HG03442 (cell line): ENCODE data around the gene KCNT1.

Source experiments
- ATAC-seq: cut with Tn5 transposase; IDR thresholded peaks from one replicate; pipeline ENCODE4 v1.9.1; 2021; ENCODE audit warnings: mild to moderate bottlenecking, moderate library complexity; ENCODE audit not compliant: unreplicated experiment

Gene KCNT1

DNA sequence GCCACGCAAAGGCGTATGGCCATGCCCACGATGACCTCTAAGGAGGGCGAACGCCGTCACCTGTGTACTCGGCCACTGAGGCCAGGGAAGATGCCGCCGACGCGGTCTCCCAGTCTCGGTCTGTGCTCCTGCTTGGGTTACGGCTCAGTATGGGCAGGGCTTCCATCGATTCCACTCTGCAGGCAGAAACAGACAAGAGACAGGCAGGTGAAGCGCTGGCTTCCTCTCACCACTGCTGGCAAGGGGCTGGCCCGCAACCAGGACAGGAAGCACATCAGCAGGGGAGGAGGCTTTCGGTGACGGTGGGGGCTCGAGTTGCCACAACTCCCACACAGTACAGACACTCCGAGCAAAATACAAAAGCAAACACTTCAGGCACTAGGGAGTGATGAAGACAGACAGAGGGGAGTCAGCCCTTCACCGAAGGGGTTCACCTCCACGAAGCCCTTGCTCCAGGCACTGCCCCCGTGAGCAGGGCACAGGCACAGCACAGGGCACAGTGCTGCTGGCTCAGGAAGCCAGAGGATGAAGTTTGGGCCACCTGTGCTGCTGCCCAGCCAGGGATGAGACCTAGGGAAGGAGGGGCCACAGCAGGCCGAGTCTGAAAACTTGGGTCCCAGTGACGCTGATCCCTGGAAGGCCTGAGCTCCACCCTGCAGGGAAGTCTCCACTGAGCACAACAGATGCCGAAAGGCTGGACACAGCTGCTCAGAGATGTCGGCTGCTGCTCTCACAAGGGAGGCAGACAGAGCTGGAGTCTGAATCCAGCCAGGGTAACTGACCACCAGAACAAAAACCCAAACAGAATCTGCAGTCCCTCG is 114.1 kb downstream of the KCNT1 start:
- ATAC-seq = no peak

DNA sequence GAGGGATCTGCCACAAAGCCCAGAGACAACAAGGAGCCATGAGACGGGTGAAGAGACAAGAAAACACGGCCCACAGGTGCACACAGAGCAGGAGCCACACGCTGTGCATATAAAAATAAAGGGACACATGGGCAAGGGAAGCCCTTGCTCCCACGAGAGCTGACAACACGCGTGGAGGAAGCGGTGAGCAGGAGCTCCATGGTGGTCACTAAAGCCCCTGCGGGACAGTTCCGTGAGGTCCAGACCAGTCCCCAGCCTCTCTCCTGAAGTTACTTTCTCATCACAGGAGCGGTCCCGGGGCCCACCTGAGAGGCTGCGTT is 114.6 kb downstream of the KCNT1 start:
- ATAC-seq = no peak

DNA sequence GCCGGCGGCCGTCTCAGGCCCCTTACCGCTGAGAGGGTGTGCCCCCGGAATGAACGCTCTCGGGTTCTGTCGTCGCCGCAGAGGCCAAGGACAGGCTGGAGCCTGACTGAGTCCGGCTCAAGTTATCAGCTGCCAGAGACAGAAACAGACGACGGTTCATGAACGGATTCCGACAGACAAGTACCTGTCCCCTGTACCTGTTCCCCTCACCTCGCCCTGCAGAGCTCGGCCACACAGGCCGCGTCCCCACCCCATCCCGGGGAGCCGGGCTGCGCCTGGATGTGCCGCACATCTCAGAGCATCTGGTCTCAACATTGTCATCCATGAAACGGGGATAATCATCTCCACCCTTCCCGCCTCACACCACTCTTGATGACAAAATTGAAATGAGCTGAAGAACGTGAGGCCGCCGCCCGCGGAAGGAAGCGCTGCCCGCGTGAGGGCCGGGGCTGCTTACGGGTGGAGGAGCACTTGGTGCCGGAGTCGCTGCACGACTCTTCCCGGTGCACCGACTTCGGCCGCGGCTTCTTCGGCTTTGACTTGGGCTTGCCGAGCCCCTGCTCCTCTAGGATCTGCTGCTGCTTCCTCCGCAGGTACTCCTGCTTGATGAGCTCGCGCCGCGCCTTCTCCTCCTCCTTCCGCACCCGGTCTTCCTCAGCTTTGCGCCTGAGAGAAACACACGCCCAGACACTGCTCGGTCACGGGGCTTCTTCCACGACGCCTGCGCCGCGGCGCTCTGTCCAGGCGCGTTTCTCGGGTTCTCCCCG is 116.1 kb downstream of the KCNT1 start:
- no peak for ATAC-seq

DNA sequence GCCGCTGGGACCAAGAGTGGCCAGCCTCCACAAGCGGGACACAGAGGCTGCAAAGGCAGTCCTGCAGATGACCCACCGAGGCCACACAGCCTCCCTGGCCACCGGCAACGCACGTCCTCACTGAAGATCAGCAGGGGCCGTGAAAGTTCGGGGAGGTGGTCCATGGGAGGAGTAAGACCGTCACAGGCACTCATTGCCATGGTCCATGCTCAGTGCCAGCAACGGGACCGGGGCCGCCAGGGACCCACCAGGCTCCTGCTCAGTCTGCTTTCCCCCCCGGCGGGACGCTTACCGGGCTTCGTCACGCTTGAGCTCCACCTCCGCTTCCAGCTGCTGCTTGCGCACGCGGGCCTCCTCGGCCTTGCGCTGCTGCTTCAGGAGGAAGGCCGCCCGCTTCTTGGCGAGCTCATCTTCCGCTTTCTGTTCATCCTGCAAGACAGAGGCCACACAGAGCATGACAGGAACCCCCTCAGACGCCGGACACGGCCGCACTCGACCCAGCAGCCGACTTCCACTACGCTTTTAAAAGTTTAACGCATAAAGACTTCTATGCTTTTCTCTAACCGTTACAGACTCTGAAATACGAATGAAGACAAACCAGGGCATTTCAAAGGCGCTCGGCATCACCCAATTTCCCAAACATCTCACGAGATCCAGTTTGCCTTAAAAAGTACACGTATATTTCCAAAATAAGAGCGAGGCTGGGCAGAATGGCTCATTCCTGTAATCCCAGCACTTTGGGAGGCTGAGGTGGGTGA is 116.9 kb downstream of the KCNT1 start:
- ATAC-seq = no peak

DNA sequence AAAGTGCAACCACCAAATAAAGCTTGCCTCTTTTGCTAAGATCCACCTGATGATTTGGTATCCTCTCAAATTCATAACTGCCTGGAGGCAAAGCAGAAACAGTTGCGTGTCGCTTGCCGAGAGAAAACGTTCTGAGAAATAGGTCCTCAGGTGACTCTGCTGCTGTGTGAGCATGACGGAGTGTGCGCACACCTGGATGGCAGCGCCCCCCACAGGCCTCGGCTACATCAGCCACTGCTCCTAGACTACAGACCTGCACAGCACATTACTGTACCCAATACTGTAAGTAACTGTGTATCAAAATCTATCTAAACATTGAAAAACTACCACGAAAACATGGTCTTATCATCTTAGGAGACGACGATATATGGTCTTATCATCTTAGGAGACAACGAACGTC is 117.9 kb downstream of the KCNT1 start:
- ATAC-seq = no peak

DNA sequence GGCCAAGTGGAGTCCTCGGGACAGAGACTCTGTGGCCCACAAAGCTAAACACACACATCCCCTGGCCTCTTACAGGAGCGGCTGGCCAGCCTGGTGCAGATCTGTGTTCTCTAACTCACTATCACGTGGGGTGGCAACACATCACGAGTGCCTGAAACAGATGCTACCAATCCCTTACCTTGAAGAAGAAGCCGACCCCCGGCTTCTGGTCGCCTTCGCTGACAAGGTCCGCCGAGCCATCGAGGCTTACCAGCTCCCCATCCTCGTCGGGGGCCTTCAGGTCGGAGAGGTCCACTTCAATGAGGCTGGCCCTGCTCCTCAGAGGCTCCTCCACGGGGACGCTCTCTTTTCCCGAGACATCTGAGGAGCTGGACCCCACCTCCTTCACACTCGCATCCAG is 118.7 kb downstream of the KCNT1 start:
- ATAC-seq = no peak

DNA sequence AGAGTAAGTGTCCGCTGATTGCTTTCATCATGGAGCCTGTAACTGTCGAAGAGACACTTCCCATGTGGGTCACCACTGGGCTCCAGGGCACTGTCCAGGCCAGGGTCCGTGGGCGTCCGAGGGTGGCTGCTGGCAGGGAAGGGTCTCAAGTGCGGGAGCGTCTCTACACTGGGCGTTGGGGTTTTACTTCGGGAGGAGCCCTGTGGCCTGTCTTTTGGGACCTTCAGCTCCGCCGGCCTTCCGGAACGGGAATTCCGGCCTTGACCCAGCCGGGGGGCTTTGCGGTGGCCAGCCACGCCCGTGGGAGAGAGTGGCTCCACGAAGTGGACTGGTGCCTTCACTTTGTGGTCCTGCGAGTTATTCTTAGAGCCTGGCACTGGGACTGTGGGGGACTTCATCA is 119.1 kb downstream of the KCNT1 start:
- no peak for ATAC-seq

DNA sequence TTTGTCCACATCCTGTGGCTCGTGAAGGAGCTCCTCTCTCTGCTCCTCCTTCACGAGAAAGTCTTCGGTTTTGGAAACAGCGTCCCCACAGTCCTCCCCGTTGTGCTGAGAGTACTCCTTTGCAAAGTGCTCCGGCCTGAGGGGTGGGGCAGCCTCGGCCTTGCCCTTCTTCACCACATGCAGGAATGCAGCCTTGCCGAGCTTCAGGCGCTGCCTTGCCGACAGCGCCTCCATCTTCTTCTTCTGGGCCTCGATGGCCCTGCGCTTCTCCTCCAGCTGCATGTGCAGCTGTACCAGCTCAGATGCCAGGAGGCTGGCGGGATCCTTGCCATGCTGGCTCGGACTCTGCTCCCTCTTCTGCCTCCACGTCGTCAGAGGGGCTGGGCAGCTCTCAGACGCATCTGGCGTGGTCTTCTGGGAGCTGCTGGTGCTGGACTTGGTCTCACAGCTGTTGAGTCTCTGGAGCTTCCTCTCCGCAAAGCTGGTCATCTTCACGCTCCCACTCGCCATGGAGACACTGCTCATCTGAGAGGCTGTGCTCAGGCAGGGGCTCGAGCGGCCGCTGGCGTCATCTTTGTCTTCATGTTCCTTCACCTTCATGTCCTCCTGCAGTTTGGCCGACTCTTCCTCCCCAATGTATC is 119.9 kb downstream of the KCNT1 start:
- no peak for ATAC-seq

DNA sequence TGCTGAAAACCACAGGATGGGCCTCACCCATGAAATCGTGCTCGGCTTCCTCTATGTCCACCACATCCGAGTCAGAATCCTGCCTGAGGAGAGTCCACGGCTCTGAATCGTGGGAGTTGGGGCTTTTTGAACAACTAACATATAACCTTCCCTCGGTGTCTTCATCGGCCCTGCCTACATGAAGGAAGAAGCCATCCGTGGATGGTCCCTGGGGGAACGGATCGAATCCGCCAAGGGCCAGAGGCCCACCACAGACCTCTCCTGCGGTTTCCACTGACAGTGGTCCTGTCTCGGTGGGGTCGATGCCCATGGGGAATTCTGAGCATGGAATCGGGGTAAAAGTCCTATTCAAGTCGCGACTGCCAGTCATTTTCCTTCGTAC is 120.4 kb downstream of the KCNT1 start:
- no peak for ATAC-seq

DNA sequence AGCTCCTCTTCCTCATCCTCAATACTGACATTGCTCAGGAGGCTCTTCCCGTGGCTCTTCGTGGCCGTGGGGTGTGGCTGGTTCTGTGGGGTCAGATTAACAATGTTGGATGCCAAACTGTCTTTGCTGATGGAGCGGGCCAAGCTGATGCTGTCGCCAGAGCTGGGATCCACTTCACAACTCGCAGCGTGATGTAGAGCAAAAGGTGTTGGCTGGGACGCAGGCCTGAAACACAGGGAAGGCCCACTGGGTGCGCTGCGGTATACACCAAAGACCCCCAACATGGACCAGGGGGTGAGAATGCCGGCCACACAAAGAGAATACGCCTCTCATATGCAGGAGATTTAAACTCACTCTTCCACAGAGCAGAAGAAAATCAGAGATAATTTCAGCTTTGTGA is 121.1 kb downstream of the KCNT1 start:
- no peak for ATAC-seq

DNA sequence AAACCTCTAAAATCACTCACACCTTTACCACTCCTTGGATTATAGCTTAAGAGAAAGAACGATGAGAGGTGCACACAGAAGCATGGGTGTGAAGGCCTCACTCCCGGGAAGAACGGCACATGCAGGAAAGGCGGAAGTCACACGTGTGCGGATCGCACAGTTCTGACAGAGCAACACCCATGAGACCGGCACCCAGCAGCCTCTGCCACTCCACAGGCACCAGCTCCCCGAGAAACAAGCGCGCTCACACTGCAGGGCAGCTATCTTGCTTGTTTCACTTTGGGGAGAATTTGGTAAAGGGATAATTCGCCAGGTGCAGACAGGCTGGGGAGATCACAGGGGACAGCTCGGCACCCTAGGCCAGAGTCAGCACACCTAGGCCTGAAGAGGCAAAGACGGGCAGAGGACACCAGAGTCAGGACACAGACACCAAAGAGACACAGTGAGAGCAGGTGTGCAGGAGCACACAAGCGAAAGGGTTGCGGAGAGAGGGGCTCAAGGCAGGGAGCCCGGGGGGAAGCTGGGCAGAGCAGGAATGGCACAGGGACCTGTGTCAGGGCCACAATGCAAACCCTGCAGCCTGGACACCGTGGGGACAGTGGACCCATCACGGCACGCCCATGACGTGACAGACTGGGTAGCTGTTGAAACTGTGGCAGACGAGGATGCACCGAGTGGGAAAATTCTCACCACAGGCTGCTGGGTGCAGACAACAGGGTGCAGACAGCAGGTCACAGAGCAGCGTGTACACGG is 123.6 kb downstream of the KCNT1 start:
- no peak for ATAC-seq

DNA sequence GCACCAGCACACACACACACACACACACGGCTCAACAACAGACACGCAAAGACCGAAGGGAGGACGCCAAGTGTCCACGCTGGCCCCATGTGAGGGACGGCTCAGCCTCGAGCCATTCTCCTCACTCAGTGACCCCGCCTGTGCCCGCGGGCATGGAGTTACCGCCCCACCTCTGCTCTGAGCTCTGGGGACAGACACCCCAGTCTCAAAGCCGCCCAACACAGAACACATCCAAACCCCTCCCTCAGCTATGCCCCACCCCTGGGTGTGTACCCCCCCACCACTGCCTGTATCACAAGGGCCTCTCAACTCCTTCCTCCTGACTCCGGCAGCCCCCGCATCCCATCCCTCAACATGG is 124.2 kb downstream of the KCNT1 start:
- no peak for ATAC-seq

DNA sequence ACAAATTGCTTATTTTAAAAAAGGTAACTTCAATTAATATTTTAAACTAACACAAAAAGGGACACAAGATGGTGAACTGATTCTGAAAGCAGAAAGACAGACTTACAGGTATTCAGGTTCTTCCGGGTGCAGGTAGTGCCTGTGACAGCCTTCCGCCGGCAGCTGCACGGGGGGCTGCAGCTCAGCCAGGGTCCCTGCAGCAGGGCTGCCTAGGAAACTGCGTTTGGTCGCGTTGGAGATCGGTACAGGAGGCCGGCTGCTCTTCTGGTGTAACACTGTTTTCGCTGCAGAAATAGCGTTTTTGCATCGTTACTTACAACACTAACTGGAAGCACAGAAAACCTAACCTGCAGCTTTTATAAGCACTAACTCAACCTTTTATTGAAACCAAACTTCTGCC is 125.3 kb downstream of the KCNT1 start:
- ATAC-seq = no peak

DNA sequence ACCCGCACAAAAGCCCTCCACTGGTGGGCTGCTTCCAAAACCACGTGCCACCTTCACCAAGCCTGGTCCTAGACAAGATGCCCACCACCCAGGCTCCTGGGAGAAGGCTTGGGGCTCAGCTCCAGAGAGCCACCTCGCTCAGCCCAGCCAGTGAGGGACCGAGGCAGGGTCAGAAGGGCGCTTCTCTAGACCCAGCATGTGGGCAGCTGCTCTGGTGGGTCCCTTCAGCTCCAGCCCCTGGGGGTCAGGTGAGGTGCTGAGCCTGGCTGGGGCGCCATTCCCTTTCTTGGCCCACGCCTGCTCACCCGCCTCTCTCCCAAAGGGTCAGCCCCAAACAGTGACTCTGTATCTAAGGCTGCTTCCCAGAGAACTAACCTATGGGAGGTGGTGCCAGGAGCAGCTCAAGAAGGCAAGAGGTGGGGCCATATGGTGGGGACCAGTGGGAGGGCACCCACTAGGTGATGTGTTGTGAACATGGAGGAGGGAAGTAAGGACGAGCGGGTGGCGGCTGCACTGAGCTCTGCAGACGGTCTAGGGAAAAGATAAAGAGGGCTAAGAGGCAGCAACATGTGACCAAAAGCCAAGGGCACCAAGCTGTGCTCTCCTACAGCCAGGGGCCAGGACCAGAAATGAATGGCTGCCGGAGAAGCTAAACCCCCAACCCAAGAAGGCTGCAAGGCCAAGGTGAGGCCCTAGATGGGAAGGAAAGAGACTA is 126.0 kb downstream of the KCNT1 start:
- no peak for ATAC-seq

DNA sequence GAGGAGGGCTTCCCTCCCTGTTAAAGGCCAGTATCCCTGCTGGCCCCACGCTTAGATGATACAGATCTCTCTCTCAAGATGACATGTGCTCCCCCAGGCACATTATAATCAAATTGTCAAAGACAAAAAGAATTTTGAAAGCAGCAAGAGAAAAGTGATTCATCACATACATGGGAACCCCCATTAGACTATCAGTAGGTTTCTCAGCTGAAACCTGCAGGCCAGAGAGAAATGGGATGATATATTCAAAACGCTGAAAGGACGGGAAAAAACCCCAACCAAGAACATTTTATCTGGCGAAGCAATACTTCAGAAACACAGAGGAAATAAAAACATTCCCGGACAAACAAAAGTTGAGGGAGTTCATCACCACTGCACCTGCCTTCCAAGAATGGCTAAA is 126.7 kb downstream of the KCNT1 start:
- ATAC-seq = no peak

DNA sequence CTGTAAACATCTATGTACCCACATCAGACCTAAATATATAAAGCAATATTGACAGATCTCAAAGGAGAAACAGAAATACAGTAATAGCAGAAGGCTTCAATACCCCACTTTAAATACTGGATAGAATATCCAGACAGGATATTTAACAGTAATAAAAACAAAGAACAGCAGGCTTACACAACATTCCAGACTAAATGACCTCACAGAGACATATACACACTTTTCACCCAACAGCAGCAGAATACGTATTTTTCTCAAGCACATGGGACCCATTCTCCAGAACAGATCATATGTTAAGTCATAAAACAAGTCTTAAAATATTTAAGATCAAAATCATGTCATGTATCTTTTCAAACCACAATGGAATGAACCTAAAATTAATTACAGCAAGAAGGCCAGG is 128.5 kb downstream of the KCNT1 start:
- ATAC-seq = no peak

DNA sequence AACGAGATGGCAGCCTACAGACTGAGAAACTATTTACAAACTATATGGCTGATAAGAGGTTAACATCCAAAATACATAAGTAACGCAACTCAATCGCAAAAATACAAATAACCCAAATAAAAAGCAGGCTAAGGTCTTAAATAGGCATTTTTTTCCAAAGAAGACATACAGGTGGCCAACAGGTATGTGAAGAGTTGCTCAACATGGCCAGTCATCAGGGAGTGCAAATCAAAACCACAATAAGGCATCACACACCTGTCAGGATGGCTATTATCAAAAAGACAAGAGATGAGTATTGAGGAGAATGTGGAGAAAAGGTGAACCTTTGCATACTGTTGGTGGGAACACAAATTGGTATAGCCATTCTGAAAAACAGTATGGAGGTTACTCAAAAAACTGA is 131.9 kb downstream of the KCNT1 start:
- ATAC-seq = no peak

DNA sequence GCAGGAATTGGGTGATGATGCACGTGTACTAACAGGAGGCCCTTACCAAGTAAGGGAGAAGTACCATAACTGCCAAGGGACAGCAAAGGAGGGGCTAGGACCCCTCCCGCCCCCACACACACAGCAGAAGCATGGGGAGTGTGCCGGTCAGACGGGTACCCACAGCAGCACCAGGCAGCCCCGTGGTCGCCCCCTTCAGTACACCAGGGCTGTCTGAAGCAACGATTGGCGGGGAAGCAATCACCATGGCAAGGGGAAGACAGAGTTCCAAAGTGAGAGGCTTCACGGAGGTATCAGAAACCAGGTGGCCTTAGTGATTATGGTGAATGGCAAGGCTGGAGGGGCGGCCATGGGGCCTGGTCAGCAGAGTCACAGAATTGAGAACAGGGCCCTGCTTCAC is 133.1 kb downstream of the KCNT1 start:
- no peak for ATAC-seq

DNA sequence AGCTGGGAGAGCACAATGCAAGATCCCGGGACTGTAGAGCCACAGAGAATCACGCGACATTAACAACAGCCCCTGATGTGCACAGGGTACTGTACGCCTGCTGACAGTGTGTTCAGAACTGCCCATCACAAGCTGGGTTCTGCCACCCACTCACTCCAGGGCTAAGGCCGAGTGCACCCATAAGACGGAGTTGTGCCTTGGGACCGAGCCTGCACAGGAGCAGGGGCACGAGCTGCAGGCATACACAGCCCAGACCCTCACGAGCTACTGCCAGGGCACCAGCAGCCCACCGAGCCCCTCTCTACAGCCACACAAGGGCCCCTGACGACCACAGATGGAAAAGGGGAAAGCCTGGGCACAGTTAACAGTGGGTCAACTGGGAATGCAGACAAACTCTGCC is 137.5 kb downstream of the KCNT1 start:
- ATAC-seq = no peak

DNA sequence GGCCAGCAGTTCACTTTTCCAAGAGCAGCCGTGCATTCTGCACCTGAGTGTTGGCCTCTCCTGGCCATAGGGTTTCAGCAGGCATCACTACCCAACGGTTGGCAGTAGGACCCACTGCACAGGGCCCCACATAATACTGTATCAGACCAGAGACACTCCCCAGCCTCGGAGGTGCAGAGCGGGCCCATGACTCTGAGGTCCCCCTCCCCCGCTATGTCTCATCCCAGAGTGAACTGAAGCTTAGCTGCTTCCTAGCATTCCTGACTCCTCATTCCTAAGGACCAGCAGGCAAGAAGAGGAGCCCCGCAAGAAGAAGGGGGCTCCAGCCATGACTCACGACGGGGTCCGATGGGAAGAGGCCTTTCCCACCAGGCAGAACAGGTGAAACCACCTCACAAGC is 138.1 kb downstream of the KCNT1 start:
- no peak for ATAC-seq
